GM18520 (cell line): Measurements from ENCODE around the gene WDR86.

ENCODE experiments used
- ATAC-seq: cut with Tn5 transposase; IDR thresholded peaks from one replicate; pipeline ENCODE4 v1.9.1; 2021; ENCODE audit not compliant: unreplicated experiment

WDR86 gene

DNA sequence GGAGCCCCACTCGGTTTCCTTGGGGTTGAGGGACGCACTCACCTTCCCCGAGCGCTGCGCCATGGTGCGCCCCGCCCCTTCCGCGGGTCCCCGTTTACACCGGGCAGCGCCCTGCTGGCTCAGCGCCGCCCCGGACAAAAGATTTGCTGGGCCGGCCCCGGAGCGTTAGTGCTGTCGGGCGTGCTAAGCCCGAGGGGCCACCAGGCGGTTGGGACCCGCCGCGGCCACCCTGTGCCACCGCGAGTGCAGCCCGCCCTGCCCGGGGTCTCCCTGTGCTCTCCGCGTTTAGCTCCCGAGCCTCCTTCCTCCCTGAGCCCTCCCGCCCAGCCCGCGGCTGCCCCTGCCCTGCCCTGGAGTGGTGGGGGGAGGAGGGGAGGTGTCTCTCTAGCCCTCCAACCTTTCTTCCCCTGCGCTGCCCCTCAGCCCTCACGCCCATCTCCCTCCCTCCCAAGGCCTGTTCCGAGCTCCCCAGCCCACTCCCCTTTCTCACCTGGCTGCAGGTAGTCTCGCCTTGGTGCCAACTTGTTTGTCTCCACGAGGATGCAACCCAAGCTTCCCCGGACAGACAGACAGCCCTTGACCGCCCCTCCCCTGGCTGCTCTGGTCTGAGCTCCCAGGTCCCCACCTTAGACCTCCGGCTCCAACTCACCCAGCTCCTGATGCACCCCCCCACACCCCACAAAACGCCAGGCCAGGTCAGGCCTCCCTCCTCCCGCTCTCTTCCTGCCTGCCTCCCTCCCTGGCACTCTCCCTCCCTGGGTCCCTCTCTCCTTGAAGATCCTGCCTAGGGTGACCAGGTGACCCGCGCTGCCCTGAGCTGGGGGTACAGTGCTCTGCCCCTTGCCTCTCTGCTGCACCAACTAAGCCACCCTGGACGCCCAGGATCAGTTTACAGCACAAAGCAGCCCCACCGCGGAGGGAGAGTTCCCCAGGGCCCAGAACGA lies 30.3 kb upstream of the WDR86 start, which contains the start of gene CRYGN:
Gene CRYGN, minus strand, starts transcription at position 287 of the 944 bp plus-strand sequence. Its CDS starts 224 bp downstream, at position 63.
- ATAC-seq, result no peak

DNA sequence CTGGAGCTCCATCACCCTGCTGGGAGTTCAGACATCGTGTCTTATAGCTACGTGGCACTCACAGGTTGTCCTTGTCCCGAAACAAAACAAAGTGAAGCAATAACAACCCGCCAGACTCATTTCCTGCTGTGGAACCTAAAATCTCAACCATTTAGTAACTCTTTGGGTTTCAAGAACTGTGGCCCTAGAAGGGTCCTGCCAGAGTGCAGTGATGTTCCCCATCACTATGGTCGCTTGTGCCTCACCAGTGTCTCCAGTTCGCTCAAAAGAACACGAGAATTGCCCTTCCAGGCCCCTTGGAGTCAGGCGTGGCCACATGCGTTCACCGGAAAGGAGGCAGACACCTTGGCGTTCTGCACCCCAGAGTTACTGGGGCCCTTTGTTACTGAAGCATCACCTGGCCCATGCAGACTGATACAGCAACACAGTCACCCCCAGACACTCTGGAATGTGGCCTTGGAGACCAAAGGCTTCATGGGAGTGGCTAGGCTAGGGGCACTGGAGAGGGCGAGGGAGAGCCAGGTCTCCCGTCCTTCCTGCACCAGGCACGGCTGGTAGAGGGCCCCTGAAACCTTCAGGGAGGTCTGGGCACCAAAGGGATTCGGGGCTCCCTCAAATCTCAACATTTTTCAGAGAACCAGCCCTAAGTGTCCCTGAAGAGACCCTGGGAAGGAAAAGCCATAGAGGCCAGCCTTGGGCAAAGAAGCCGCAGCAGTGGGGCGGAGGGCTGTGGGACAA lies 29.2 kb upstream of the WDR86 start:
- ATAC-seq, result no peak

DNA sequence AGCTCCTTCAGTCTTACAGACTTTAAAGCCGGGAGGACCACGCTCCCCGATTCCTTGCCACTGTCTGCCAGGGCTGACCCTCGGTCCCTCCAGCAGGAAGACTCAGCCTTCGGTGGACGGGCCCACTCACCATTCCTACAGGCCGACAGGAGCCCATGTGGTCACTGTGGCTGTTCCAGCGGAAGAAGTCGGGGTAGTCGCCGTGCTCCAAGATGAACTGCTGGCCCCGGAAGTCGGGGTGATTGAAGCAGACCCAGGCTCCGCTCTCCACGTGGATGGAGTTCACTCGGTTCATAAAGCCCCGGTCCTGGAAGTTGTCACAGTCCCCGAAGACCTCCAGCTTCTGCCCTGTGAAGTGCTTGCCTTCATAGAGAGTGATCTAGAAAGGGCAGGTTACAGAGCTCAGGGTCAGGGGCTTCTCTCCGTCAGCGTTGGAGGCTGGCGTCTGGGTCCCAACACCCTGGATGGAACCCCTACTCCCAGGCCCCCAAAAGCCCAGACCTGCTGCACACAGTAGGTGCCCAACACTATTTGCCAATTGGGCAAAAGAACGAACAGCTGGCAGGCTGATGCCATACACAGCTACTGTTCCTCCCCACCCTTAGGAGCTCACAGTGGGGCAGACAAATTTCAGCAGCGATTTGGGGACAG lies 28.2 kb upstream of the WDR86 start:
- ATAC-seq, result no peak

DNA sequence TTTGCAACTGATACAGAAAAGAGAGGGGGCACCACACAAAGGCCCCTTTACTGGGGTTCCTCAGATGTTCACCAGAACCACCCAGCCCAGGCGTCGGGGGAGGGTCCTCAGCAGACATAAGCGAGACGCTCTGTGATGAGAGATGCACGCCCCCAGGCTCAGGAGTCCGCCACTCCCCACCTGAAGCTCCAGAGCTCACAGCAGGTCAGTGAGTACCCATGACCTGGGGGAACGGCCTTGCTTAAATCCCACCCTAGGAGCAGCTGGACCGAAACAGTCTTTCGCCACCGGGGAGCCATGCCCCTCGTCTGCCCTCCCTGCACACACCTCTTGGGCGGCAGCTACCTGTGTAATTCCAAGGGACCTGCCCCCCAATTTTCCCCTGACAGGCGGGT lies 27.3 kb upstream of the WDR86 start:
- no peak for ATAC-seq

DNA sequence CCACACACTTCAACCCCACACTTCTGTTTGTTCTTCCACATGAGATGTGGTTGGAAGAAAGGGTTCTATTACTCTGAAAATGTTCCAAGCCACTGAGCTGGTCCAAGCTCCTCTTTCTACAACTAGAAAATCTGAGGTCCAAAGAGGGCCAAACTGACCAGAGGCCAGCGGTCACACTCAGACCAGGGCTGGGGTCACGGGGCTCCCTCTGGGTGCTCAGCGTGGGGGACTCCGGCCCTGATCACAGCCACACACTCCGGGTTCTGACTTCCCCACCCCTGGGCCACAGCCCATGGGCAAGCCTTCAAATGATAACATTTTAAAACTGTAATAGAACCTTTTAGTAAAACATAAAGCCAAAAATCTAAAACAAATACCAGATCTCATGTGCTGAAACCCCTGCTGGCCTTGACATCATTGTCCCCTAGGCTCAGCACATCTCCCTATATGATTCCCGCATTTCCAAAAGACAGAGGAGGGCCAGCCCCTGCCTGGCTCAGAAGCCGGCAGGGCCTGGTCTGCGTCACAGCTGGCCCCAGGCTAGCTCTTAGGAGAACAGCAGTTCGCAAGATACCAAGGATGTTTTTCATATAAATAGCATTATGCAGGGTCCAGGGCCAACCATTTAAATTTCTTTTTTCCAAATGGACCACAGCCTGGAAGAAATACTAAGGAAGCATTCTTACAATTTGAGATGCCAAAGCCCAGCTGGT lies 26.8 kb upstream of the WDR86 start:
- ATAC-seq, result no peak

DNA sequence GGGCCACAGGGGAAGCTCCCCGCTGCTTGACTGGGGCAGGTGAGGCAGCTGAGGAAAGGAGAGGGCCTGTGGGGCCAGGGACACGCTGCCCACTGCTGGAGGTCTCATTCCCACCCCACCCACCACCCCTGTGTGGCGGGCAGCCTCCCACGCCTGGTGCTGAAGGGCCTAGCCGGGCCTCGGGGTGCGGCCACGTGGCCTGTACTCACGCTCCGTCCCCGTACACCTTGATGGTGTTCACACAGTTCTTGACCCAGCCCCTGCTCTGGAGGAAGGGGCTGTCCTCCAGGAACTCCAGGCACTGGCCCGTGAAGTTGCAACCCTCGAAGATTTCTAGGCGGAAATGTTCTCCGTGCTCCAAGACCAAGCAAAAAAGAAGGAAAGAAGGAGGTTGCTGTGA lies 26.1 kb upstream of the WDR86 start:
- no peak for ATAC-seq

DNA sequence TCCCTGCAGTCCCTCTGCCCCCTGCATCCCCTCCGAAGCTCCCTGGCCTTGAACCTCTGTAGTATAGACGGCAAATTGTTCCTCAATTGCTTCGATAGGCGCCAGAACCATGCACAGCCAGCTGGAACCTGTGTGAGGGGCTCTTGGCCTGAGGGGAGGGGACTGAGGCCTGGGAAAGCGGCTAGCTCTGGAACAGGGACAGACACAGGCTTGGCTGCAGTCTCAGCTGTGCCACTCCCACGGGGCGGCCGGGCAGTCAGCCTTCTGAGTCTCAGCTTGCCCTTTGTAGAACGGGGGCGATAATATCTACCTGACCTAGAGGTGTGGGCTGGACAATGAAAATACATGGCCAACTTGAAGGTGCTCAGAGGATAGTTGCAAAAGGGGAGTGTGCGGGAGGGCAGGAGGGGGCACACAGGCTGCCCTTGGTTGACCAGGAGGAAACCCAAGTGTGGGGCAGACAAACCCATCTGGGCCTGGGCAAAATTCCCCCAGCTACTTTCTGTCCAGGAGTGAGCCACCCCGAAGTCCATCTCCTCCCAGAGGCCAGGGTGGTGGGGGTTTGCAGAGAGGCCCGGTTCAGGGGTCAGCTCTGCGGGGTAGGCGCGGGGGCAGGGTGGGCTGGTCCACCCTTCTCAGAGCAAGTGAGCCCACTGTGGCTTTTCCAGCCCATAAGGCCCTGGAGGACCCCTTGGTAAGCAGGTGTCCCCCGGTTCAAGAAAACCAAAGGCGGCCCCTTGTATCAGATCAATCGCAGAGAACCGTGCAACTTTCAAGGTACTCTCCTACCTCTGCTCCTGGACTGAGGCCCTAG lies 25.5 kb upstream of the WDR86 start:
- no peak for ATAC-seq

DNA sequence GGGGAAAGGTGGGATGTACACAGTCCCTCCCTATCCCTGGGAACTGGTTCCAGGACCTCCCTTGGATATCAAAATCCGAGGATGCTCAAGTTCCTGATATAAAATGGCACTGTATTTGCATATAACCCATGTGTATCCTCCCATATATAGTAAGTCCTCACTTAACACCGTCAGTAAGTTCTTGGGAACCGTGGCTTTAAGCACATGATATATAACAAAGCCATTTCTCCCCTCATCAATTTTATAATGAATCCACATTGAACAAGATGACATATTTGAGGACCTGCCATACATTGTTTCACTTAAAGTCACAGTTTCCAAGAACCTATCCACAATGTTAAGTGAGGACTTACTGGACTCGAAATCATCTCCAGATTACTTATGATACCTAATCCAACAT lies 24.7 kb upstream of the WDR86 start:
- no peak for ATAC-seq

DNA sequence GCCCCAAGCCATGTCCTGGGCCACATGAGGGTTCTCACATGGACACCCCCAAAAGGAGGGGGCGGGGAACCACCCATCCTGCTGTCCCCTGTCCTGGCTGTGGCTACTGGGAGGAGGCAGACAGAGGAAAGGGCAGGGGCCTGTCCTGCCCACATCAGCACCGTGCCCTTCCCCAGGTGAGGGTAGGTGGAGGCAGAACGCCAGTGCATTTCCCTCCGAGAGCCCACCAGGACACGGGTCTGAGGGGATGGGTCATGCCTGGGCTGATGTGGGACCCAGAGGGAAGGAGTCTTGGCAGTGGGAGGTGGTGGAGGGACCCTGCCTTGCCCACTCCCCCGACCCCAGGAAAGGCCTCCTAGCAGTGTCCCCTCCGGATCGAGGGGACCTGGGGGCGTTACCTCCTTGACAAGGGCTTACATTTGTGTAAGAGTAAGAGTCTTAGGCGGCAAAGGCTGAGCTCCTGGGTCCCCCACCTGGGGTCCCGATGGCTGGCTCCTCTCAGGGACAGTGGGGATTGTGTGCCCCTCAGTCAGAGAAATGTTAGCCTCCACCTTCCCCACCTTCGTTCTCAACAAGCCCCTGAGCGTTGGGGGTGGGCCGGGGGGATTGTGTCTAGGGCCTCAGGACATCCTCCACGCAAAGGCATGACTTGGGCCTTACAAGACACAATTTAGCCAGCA lies 24.0 kb upstream of the WDR86 start:
- no peak for ATAC-seq

DNA sequence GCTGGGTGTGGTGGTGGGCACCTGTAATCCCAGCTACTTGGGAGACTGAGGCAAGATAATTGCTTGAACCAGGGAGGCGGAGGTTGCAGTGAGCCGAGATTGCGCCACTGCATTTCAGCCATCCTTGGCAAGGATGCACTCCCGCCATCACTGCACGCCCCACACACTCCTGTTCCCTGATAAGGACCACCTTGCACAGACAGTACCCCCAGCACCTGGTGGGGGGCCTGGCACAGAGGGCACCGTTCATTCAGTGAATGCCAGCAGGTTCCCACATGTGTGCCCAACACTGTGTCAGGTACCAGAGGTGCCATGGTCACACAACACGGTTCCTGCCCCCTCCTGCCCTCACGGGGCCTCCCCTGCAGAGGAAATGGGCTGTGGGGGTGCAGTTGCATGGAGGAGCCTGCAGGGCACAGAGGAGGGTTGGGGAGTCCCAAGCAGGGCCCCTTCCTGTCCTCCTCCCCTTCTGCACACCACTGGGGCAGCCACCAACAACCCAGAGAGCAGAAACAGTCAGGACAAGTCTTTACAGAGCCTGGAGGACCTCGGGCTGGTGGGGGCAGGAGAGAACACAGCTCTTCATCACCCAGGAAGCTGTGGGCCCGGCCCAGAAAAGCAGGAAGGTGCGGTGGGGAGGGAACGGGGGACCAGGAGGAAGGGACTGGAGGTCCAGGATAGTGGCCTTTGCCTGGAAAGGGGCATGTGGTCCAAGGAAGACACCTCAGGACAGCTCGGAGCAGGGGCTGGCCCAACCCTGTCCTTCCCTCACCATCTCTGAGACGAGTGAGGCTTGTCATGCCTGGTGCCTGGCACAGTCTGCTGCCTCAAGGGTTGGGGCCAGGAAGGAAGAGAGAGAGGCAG lies 23.1 kb upstream of the WDR86 start:
- ATAC-seq, result no peak

DNA sequence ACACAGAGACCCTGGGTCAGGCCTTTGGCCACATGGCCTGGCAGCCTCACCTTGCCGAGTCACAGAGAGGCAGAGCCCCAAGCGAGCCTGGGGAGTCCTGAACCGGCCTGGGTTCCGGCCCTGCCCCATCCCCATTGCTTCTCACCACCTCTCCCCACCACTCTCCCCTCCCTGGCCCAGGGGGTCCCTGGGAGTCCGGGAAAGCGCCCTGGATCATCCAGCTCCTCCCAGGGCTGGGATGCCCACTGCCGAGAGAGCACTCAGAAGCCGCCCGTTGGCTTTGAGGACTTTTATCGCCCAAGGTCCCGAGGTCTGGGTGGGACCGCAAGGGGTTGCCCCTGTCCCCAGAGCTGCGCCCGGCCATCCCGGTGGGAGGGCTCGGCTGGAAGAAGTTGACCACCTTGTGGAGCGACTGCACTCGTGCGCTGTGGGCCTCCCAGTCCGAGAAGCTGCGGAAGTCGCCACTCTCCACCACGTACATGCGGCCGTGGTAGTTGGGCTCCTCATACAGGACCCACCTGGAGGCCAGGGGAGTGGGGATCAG lies 22.0 kb upstream of the WDR86 start:
- no peak for ATAC-seq

DNA sequence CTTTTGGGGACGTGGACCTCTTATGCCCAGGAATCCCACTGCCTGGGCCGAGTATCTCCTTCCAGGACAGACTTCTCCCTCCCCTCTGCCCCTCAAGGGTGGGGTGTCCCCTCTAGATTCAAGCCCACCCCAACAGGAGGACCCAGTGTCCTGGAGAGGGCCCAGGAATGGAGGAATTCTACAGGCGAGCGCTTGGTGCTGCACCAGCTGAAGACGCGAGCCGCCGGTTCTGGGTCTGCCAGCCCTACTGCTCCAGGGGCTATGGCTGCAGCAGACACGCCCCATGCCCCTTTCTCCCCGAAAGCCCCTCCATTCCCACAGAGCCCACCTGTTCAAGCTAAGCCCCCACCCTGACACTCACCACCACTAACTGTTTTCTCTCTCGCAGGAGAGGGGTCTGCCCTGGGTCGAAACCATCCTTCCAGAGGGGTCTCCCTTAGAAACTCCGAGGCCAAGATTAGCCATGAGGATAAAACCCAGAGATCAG lies 21.5 kb upstream of the WDR86 start:
- no peak for ATAC-seq

DNA sequence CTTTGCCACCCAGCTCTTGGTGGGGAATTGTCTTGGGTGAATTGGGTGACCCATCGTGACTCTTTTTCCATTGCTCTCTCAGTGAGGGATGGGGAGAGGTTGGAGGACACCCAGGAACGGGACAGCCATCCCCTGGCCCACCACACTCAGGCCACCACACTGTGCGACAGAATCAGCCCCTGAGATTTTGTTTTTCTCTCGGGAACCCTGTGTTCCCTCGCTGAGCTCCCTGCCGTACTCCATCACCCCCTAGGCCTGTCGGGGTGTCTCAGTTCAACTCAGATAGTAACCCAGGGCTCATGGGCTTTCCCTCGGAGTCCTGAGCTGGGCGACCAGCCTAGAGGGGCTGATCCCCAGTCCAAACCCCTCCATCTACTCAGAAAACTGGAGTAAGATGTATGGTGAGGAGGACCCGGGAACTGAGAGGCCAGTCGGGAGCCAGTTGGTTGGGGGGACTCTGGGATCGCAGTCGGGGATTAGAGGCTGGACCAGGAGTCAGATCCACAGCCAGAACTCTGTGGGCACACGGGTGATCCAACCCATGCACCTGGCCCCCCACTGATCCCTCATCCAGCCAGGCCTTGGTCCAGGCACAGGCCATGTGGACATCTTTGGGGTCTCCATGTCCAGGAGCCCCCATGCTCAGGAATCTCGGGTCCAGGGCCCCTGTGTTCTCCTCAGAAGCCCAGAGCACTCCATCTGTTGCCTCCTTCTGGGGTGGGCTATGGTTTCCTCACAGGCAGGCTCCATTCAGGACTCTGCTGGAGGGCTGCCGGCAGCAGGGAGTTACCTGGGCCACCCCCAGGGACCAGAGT lies 20.8 kb upstream of the WDR86 start:
- no peak for ATAC-seq

DNA sequence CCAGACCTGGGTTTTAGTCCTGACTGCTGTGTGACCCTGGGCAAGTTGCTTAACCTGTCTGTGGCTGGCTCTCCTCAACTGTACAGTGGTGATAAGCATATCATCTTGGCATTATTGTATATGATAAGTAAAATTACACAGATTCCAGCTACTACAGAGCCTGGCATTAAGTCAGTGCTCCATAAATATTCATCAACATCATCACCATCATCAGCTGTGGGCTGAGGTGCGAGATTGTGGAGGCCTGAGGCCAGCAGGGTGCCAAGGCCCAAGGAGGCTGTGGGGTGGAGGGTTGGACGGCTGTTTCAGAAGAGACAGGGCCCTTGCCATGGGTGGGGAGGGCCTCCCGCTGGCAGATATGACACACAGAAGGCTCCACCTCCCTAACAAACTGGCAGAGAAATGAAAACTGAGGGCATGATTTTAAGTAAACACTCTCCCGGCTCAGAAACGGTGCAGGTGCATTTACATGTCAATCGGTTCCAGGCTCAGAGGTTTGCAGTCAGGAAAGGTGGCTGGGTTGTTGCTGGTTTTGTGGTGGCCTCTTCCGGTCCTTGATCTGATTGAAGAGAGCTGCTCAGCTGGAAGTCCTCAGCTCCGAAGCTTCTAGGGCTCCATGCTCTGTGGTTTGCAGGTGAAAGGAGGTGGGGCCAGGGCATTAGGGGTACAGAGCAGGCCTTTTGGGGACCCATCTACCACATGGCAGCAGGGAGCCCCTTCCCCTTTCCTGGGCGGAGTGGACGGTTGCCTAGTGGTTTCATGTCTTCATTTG lies 19.9 kb upstream of the WDR86 start:
- no peak for ATAC-seq

DNA sequence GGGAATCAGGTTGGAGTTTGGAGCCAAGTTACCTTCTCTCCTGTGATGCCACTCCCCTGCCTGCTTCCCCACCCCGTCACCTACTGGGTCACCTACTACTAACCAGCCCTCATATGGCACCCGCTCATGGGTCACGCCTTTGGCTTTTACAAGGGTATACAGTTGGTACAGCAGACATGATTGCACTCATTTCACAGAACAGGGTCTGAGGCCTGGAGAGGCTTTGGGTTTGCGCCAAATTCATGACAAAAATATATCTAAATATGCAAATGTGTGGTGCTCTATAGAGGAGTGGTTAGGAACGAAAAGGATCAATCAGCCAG lies 19.4 kb upstream of the WDR86 start:
- ATAC-seq, result no peak

DNA sequence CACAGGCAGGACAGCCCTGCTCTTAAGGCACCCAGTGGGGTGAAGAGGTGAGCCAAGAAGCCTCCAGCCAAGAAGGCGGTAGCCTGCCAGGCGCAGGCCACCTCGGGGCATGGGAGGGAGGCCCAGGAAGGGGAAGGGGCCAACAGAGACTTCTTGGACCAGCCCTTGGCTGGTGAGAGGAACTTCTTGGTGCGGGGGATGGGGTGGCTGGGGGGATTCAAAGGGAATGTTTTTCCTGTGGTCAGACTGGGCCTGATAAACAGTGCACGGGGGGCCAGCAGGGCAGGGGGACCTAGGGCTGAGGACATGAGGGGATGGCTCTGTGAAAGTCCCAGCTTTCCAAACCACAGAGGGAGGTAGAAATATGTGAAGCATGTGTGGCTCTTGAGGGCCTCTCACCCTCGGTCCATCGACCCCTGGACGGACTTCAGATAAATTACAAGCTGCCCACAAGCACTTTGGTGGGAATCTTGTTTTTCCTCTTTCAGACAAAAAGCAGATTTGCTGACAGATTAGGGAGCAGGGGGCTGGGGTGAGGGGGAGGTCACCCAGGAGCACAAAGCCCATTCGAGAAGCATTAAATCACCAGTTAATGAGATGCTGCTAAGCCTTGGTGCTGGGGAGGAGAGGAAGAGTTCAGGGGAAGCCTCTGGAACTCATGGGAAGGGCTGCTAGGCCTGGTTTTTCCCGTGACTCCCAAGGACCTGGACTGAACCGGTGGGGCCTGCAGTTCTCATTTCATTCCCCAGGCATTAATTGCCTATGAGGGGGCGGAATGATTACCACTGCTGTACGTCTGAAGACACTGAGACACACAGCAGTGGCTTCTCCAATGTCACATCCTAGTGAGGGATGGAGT lies 18.8 kb upstream of the WDR86 start:
- ATAC-seq, result no peak
